KMS-11 (cell line): ENCODE results near the gene EIF4EBP2.

Experiments used
- H2AFZ ChIP-seq: fragments of 200-600 bp; sonication (generic); 2 replicates; pipeline ENCODE4 v1.6.1; 2016; ENCODE audit warnings: antibody characterized with exemption, mixed run types, low read depth
- H3K27ac ChIP-seq: fragments of 200-600 bp; sonication (generic); 2 replicates; pipeline ENCODE4 v1.6.1; 2016; ENCODE audit warnings: mild to moderate bottlenecking, mixed run types
- H3K27me3 ChIP-seq: fragments of 200-600 bp; sonication (generic); 2 replicates; pipeline ENCODE4 v1.6.1; 2017; ENCODE audit warnings: mild to moderate bottlenecking, low read depth, mixed run types, moderate library complexity; ENCODE audit not compliant: insufficient read depth
- H3K36me3 ChIP-seq: fragments of 200-600 bp; sonication (generic); 2 replicates; pipeline ENCODE4 v1.6.1; 2017; ENCODE audit warnings: mild to moderate bottlenecking, mixed run types; ENCODE audit not compliant: insufficient read depth
- H3K4me1 ChIP-seq: fragments of 200-600 bp; sonication (generic); 2 replicates; pipeline ENCODE4 v1.6.1; 2016; ENCODE audit warnings: mild to moderate bottlenecking, low read depth, mixed run types; ENCODE audit not compliant: poor library complexity, severe bottlenecking
- H3K4me2 ChIP-seq: fragments of 200-600 bp; sonication (generic); 2 replicates; pipeline ENCODE4 v1.7.0; 2016; ENCODE audit warnings: mild to moderate bottlenecking, mixed run types
- H3K4me3 ChIP-seq: fragments of 200-600 bp; sonication (generic); IDR thresholded peaks from 2 replicates; pipeline ENCODE4 v1.6.1; 2017; ENCODE audit warnings: low read depth, low read length, mixed read lengths; ENCODE audit not compliant: insufficient read depth
- H3K79me2 ChIP-seq: fragments of 200-600 bp; sonication (generic); 2 replicates; pipeline ENCODE4 v1.6.1; 2016; ENCODE audit warnings: low read depth, mixed run types; ENCODE audit not compliant: insufficient read depth
- H3K9ac ChIP-seq: fragments of 200-600 bp; sonication (generic); 2 replicates; pipeline ENCODE4 v1.6.1; 2016; ENCODE audit warnings: mild to moderate bottlenecking, mixed run types
- H4K20me1 ChIP-seq: fragments of 200-600 bp; sonication (generic); 2 replicates; pipeline ENCODE4 v1.6.1; 2016; ENCODE audit warnings: mild to moderate bottlenecking, mixed run types; ENCODE audit not compliant: insufficient read depth
- TF ChIP-seq, protein P1 (sequence below): fragments of 200-600 bp; sonication (generic); conservative IDR thresholded peaks from 2 replicates; pipeline ENCODE4 v1.6.1; 2017; ENCODE audit warnings: low read depth, mild to moderate bottlenecking, antibody characterized with exemption, low read length, moderate library complexity, mixed read lengths

The EIF4EBP2 gene

DNA sequence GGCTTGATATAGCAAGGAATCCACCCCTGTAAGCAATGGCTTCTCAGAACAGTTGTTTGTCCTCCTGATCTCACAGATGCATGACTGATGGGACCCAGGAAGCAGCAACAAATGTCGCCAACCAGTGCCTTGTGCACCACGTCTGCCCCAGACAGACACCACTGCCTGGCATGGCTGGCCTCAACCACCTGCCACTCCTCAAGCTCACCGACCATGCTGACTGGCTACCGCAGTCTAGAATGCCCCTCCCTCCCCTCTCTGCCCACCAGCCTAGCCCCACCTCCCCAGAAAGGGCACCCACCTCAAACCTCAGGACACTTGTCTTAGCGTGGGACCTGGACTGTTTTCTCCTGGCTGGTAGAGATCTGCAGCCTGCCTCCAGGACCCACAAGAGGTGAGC is 45.5 kb upstream of the EIF4EBP2 start:
- no peaks in the 10 kb centered on the region for H3K79me2 ChIP-seq
- no peak overlapping the region for H3K27ac ChIP-seq
- H3K4me2 ChIP-seq, result no peak overlapping the region
- H2AFZ ChIP-seq, result no peak overlapping the region
- H4K20me1 ChIP-seq, result no peaks in the 10 kb centered on the region
- H3K4me3 ChIP-seq, result no peak overlapping the region
- TF ChIP-seq, protein P1, sequence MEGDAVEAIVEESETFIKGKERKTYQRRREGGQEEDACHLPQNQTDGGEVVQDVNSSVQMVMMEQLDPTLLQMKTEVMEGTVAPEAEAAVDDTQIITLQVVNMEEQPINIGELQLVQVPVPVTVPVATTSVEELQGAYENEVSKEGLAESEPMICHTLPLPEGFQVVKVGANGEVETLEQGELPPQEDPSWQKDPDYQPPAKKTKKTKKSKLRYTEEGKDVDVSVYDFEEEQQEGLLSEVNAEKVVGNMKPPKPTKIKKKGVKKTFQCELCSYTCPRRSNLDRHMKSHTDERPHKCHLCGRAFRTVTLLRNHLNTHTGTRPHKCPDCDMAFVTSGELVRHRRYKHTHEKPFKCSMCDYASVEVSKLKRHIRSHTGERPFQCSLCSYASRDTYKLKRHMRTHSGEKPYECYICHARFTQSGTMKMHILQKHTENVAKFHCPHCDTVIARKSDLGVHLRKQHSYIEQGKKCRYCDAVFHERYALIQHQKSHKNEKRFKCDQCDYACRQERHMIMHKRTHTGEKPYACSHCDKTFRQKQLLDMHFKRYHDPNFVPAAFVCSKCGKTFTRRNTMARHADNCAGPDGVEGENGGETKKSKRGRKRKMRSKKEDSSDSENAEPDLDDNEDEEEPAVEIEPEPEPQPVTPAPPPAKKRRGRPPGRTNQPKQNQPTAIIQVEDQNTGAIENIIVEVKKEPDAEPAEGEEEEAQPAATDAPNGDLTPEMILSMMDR, result no peak
- H3K36me3 ChIP-seq, result no peaks in the 10 kb centered on the region
- H3K9ac ChIP-seq, result no peak overlapping the region
- no peaks in the 10 kb centered on the region for H3K27me3 ChIP-seq
- H3K4me1 ChIP-seq, result peaks cover 4% of the 10 kb centered on the region

DNA sequence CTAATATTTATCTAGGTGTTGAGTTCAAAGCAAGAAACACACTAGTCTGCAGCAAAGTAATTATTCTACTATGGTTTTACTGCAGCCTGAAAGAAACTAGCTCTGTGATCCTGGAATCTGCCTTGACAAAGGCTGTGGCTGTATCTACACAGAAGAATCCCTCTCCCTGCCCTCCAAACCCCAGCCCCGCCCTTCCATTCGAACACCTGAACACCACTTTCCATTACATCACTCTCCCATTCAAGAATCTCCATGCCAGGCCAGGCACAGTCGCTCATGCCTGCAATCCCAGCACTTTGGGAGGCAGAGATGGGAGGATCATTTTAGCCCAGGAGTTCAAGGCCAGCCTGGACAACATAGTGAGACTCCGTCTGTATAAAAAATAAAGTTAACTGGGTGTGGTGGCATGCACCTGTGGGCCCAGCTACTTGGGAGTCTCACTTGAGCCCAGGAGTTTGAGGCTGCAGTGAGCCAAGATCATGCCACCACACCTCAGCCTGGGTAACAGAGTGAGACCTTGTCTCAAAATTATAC is 44.9 kb upstream of the EIF4EBP2 start:
- Histone ChIP-seq H2AFZ (no peak overlapping the region), H3K4me1 (peaks cover 8% of the 10 kb centered on the region), H3K27ac (no peak overlapping the region), H3K27me3 (no peaks in the 10 kb centered on the region), H3K9ac (no peak overlapping the region), H4K20me1 (no peaks in the 10 kb centered on the region), H3K4me2 (no peak overlapping the region), H3K36me3 (no peaks in the 10 kb centered on the region), H3K79me2 (no peaks in the 10 kb centered on the region), H3K4me3 (no peak overlapping the region)
- TF ChIP-seq, protein P1, result no peak

DNA sequence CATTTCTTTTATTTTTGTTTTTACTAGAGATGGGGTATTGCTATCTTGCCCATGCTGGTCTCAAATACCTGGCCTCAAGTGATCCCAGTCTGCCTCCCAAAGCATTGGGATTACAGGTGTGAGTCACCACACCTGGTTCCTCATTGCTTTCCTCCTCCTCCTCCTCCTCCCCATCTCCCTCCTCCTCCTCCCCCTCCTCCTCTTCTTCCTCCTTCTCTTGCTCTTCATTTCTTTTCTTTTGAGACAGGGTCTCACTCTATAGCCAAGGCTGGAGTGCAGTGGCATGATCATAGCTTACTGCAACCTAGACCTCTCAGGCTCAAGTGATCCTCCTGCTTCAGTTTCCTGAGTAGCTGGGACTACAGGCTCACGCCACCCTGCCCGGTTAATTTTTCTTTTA is 43.7 kb upstream of the EIF4EBP2 start:
- no peak overlapping the region for H2AFZ ChIP-seq
- peaks cover 16% of the 10 kb centered on the region for H3K4me1 ChIP-seq
- H3K27ac ChIP-seq, result no peak overlapping the region
- no peaks in the 10 kb centered on the region for H3K36me3 ChIP-seq
- no peak overlapping the region for H3K9ac ChIP-seq
- H3K79me2 ChIP-seq, result no peaks in the 10 kb centered on the region
- TF ChIP-seq, protein P1, result no peak
- H3K4me2 ChIP-seq, result no peak overlapping the region
- H4K20me1 ChIP-seq, result no peaks in the 10 kb centered on the region
- no peaks in the 10 kb centered on the region for H3K27me3 ChIP-seq
- H3K4me3 ChIP-seq, result no peak overlapping the region

DNA sequence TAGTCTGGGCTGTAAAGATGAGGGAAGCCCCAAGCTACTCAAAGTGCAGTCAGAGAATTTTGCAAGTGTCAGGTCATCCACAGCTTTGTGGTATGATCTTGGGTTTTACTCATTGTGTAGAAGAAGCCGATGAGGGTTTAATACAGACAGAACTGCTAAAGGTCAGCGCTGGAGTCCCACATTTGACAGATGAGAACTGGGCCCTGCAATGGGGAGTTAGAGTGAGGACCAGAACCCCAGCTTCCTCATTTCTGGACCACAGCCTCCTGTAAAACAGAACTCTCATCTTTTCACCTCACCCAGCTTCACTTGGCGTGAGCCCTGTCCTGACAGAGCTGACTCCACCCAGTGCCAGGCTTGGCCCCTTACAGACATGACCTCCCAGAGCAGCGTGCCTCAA is 41.6 kb upstream of the EIF4EBP2 start:
- H3K27me3 ChIP-seq, result no peaks in the 10 kb centered on the region
- H2AFZ ChIP-seq, result no peak overlapping the region
- H3K4me3 ChIP-seq, result no peak overlapping the region
- no peak overlapping the region for H3K4me2 ChIP-seq
- no peak overlapping the region for H3K9ac ChIP-seq
- H4K20me1 ChIP-seq, result no peaks in the 10 kb centered on the region
- no peaks in the 10 kb centered on the region for H3K36me3 ChIP-seq
- H3K27ac ChIP-seq, result no peak overlapping the region
- TF ChIP-seq, protein P1, result no peak
- H3K4me1 ChIP-seq, result peaks cover 11% of the 10 kb centered on the region
- no peaks in the 10 kb centered on the region for H3K79me2 ChIP-seq
